NCI-H1092 treated with DMSO at 0.1 percent for 48 hours (cell line): ENCODE measurements around the gene OR11A1.

Source experiments
- DNase-seq: peaks from one replicate; lab custom pipeline; 2025; lab: John Stamatoyannopoulos, UW

OR11A1 gene

GRCh38 chr6:29388533-29388932, 68.3 kb downstream of the OR11A1 start:
- no peak for DNase-seq

- DNase-seq = no peak
Observed at GRCh38 chr6:29376003-29376402, 80.9 kb downstream of the OR11A1 start.
